NB4 (cell line): ENCODE results near the gene ZDHHC22.

Experiments used
- CTCF ChIP-seq: IDR thresholded peaks from one replicate; pipeline ENCODE4 v1.5.1; 2012; ENCODE audit warnings: low read depth, low read length
- MAX ChIP-seq: IDR thresholded peaks from 2 replicates; pipeline ENCODE4 v1.6.1; 2011; ENCODE audit warnings: low read depth, low read length
- MYC ChIP-seq: IDR thresholded peaks from 2 replicates; pipeline ENCODE4 v1.6.1; 2011; ENCODE audit warnings: low read depth, low read length
- POLR2A ChIP-seq: IDR thresholded peaks from 2 replicates; pipeline ENCODE4 v1.6.1; 2011; ENCODE audit warnings: mild to moderate bottlenecking; ENCODE audit not compliant: insufficient read length; ENCODE audit errors: extremely low read depth

GRCh38 chr14:77186911-77187648, 45.5 kb upstream of the ZDHHC22 start:
- no peak for TF ChIP-seq CTCF
- TF ChIP-seq MAX, result no peak
- TF ChIP-seq POLR2A, result no peak
- TF ChIP-seq MYC, result no peak
